PC-9 (cell line): ENCODE measurements around the gene CNNM3. TPM values are rescaled to one million over a fixed set of nuclear protein-coding genes. Genes with fewer than 3 reads are reported as not detected.
A peak's percentile ranks its signal among the peaks of the same experiment; 100 is the strongest.

Source experiments
- BruUV-seq: library from RNA; stranded (reverse); fragments of 400-500 nt; replicated peaks from 2 replicates; lab custom pipeline; 2021; lab: Mats Ljungman, UMichigan
- CTCF ChIA-PET: fragments of 300-600 bp; sonication (Branson Sonifier 250); formaldehyde crosslinking; loops from one replicate; lab custom pipeline; 2022; ENCODE audit warnings: antibody characterized with exemption; lab: Charles Lee
- POLR2A ChIA-PET: fragments of 300-600 bp; sonication (Branson Sonifier 250); formaldehyde crosslinking; loops from one replicate; lab custom pipeline; 2022; ENCODE audit warnings: antibody characterized with exemption; ENCODE audit not compliant: unreplicated experiment; lab: Charles Lee
- DNase-seq, 2 experiments: peaks; one replicate each; pipeline versions ENCODE4 v3.0.0 to v3.0.0-alpha.2; 2015 to 2022; ENCODE audit warnings: mixed read lengths in 1 of 2
- H2AFZ ChIP-seq: fragments of 200-600 bp; sonication (generic); 2 replicates; pipeline ENCODE4 v1.8.1; 2017; ENCODE audit warnings: antibody characterized with exemption
- H3F3A ChIP-seq: fragments of 200-600 bp; sonication (generic); 2 replicates; pipeline ENCODE4 v1.8.1; 2017; ENCODE audit warnings: antibody characterized with exemption, mild to moderate bottlenecking, low read depth; ENCODE audit not compliant: insufficient read depth
- H3K27ac ChIP-seq: fragments of 200-600 bp; sonication (generic); 2 replicates; pipeline ENCODE4 v1.6.1; 2016; ENCODE audit warnings: mixed run types
- H3K27me3 ChIP-seq: fragments of 200-600 bp; sonication (generic); 2 replicates; pipeline ENCODE4 v1.6.1; 2016; ENCODE audit warnings: low read depth, mixed run types; ENCODE audit not compliant: insufficient read depth
- H3K36me3 ChIP-seq: fragments of 200-600 bp; sonication (generic); 2 replicates; pipeline ENCODE4 v1.6.1; 2016; ENCODE audit warnings: low read depth, mixed run types
- H3K4me1 ChIP-seq: fragments of 200-600 bp; sonication (generic); replicated peaks from 2 replicates; pipeline ENCODE4 v1.6.1; 2016; ENCODE audit warnings: mixed run types; ENCODE audit not compliant: insufficient read depth
- H3K4me2 ChIP-seq: fragments of 200-600 bp; sonication (generic); 2 replicates; pipeline ENCODE4 v1.6.1; 2017; ENCODE audit warnings: mixed run types
- H3K4me3 ChIP-seq: fragments of 200-600 bp; sonication (generic); 2 replicates; pipeline ENCODE4 v1.6.1; 2016; ENCODE audit warnings: mixed run types
- H3K79me2 ChIP-seq: fragments of 200-600 bp; sonication (generic); 2 replicates; pipeline ENCODE4 v1.6.1; 2017; ENCODE audit warnings: low read depth, mixed run types
- H3K9me2 ChIP-seq: fragments of 200-600 bp; sonication (generic); 2 replicates; pipeline ENCODE4 v1.8.1; 2017; ENCODE audit warnings: mild to moderate bottlenecking; ENCODE audit not compliant: insufficient read depth
- H3K9me3 ChIP-seq: fragments of 200-600 bp; sonication (generic); 2 replicates; pipeline ENCODE4 v1.8.1; 2016; ENCODE audit warnings: low read depth; ENCODE audit not compliant: insufficient read depth
- H4K20me1 ChIP-seq: fragments of 200-600 bp; sonication (generic); 2 replicates; pipeline ENCODE4 v1.8.1; 2017; ENCODE audit not compliant: insufficient read depth
- CTCF ChIP-seq: fragments of 200-600 bp; sonication (generic); conservative IDR thresholded peaks from 2 replicates; pipeline ENCODE4 v1.6.1; 2017; ENCODE audit warnings: mixed run types, antibody characterized with exemption, mild to moderate bottlenecking, moderate library complexity
- EZH2 ChIP-seq: fragments of 200-600 bp; sonication (generic); IDR thresholded peaks from 2 replicates; pipeline ENCODE4 v1.8.0; 2017; ENCODE audit warnings: antibody characterized with exemption, low read depth
- intact Hi-C: fragments of 100-400 bp; cut with micrococcal nuclease; formaldehyde crosslinking; loops from one replicate; pipeline ENCODE4 v1.10.0; 2022; ENCODE audit not compliant: unreplicated experiment
- total RNA-seq: library from RNA; stranded (reverse); gene quantifications from 2 replicates; pipeline ENCODE4 v1.2.3, GENCODE V29; 2021

The CNNM3 gene
- total RNA-seq, 1 experiment from 2014 or later: 28.7 TPM

- Histone ChIP-seq H3F3A (peaks cover 13% of the 10 kb centered on the region; the same call in 1 of the 2 replicates), H3K79me2 (peaks cover 38% of the 10 kb centered on the region), H3K9me2 (no peaks in the 10 kb centered on the region), H3K4me2 (no peak overlapping the region), H3K4me3 (no peak overlapping the region), H2AFZ (no peak overlapping the region), H3K27ac (no peak overlapping the region), H3K36me3 (peaks cover 52% of the 10 kb centered on the region), H3K4me1 (peaks cover 19% of the 10 kb centered on the region), H4K20me1 (peaks cover 13% of the 10 kb centered on the region), H3K9me3 (no peaks in the 10 kb centered on the region), H3K27me3 (no peaks in the 10 kb centered on the region)
- no TSS peak for BruUV-seq
- ChIA-PET POLR2A (no interaction called here), CTCF (no interaction called here)
- no peak for TF ChIP-seq CTCF
- TF ChIP-seq EZH2: no peak
- DNase-seq: no peak
- intact Hi-C loops: no loop called here
Measured at GRCh38 chr2:96866149-96866548, 50.1 kb downstream of the CNNM3 start.

GRCh38 chr2:96866586-96866985, 50.5 kb downstream of the CNNM3 start:
- POLR2A ChIA-PET: no interaction called here

GRCh38 chr2:96866986-96867755, 51.1 kb downstream of the CNNM3 start:
- peaks cover 38% of the 10 kb centered on the region for H3K79me2 ChIP-seq
- peaks cover 13% of the 10 kb centered on the region for H4K20me1 ChIP-seq
- intact Hi-C loops: no loop called here
- no TSS peak for BruUV-seq
- no peak overlapping the region for H3K27ac ChIP-seq
- peak overlapping the region; percentile 96 for H3K4me2 ChIP-seq
- H3F3A ChIP-seq: peaks cover 17% of the 10 kb centered on the region; the same call in 1 of the 2 replicates
- H3K36me3 ChIP-seq: peaks cover 41% of the 10 kb centered on the region
- POLR2A ChIA-PET: no interaction called here
- CTCF ChIA-PET: interaction anchor here (0.9 kb wide), 1 partner anchor 9 kb away, joined by 3 read pairs; no protein-coding TSS in a partner anchor
- no peaks in the 10 kb centered on the region for H3K9me3 ChIP-seq
- peaks cover 21% of the 10 kb centered on the region for H3K4me1 ChIP-seq
- H3K9me2 ChIP-seq: no peaks in the 10 kb centered on the region
- no peaks in the 10 kb centered on the region for H3K27me3 ChIP-seq
- no peak for DNase-seq
- TF ChIP-seq EZH2 (no peak), CTCF (no peak)
- no peak overlapping the region for H2AFZ ChIP-seq
- H3K4me3 ChIP-seq: peak overlapping the region; percentile 82

More at GRCh38 chr2:96866586-96866985, 50.5 kb downstream of the CNNM3 start:
- Histone ChIP-seq H3K4me3 (no peak overlapping the region), H3K27ac (no peak overlapping the region), H4K20me1 (peaks cover 13% of the 10 kb centered on the region), H3K79me2 (peaks cover 38% of the 10 kb centered on the region), H2AFZ (no peak overlapping the region), H3F3A (peaks cover 14% of the 10 kb centered on the region; the same call in 1 of the 2 replicates), H3K4me1 (peaks cover 19% of the 10 kb centered on the region), H3K9me3 (no peaks in the 10 kb centered on the region), H3K9me2 (no peaks in the 10 kb centered on the region), H3K4me2 (no peak overlapping the region), H3K36me3 (peaks cover 47% of the 10 kb centered on the region), H3K27me3 (no peaks in the 10 kb centered on the region)
- no peak for DNase-seq
- intact Hi-C loops: no loop called here
- CTCF ChIA-PET: interaction anchor here (0.9 kb wide), 1 partner anchor 8 kb away, joined by 3 read pairs; no protein-coding TSS in a partner anchor
- no TSS peak for BruUV-seq
- TF ChIP-seq CTCF: no peak
- TF ChIP-seq EZH2: no peak
